Omental fat pad (tissue), 4 donors: ENCODE measurements around the gene TUBG1. TPM values are rescaled to one million over a fixed set of nuclear protein-coding genes. Genes with fewer than 3 reads are reported as not detected.
A peak's percentile ranks its signal among the peaks of the same experiment; 100 is the strongest.
"Not testable (repeated sequence)": the region's sequence is repeated elsewhere in the genome, so short reads cannot be mapped to it uniquely, and the experiment has no call there.

Experiments used
- ATAC-seq: fragments of 150-250 bp; one replicate; pipeline ENCODE4 v1.9.1; 2016; ENCODE audit warnings: mild to moderate bottlenecking, moderate library complexity; ENCODE audit not compliant: low FRiP score
- DNase-seq: peaks from one replicate; pipeline ENCODE4 v3.0.0-alpha.2; 2019; ENCODE audit warnings: low spot score
- total RNA-seq, 4 donors: library from RNA; depleted of rRNA; stranded (reverse); fragments of >200 nt; gene quantifications; one replicate each; pipeline ENCODE4 v1.1.0, GENCODE V29; 2016
- TF ChIP-seq, protein P1 (sequence below), 3 donors: fragments of 450-650 bp; IDR thresholded peaks; one replicate each; pipeline ENCODE4 v1.5.1; 2016 to 2017; ENCODE audit warnings: antibody characterized with exemption in 3 of 3, mild to moderate bottlenecking in 3 of 3, moderate library complexity in 2 of 3

The TUBG1 gene
- total RNA-seq, 4 donors from 2014 or later = 19.8 to 45.8 (median 27.1) TPM

DNA sequence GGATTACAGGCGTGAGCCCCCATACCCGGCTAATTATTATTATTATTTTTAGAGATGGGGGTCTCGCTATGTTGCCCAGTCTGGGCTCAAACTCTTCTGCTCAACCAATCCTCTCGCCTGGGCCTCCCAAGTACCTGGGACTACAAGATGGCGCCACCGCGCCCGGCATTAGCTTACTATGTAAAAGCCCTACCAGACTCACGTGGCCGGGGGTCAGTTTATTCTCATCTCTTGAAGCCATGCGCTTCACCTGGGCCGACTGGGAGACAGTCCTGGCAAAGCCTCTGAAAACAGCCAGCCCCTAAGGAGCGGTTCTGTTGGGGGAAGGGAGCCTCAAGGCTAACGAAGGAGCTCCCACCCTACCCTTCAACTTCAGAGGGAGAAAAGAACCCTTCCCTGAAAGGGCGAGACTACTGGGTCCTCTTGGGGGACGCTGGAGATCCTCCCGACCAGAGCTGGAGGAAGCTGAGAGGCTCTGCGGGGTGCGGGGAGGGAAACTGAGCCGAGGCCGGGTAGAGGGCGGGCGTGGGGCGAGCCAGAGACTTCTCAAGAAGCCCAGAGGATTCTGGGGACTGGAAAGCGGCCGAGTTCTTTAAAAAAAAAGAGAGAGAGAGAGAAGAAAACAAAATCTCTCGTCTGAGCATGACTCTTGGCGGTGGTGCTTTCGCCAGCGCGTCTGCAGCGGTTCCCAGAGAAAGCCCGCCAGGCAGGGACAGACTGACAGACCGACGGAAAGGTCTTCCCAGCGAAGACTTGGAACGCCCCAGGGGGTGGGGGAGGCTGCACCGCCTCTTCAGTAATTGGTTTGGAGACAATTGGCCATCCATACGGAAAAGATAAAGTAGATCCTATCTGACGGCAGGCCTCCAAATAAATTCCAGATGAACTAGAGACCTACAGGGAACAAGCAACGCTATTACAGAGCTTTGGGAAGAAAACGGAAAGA, 44.0 kb downstream of the TUBG1 start:
- TF ChIP-seq, protein P1, sequence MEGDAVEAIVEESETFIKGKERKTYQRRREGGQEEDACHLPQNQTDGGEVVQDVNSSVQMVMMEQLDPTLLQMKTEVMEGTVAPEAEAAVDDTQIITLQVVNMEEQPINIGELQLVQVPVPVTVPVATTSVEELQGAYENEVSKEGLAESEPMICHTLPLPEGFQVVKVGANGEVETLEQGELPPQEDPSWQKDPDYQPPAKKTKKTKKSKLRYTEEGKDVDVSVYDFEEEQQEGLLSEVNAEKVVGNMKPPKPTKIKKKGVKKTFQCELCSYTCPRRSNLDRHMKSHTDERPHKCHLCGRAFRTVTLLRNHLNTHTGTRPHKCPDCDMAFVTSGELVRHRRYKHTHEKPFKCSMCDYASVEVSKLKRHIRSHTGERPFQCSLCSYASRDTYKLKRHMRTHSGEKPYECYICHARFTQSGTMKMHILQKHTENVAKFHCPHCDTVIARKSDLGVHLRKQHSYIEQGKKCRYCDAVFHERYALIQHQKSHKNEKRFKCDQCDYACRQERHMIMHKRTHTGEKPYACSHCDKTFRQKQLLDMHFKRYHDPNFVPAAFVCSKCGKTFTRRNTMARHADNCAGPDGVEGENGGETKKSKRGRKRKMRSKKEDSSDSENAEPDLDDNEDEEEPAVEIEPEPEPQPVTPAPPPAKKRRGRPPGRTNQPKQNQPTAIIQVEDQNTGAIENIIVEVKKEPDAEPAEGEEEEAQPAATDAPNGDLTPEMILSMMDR (IDR thresholded peaks at IDR 0.05) = no peak
- DNase-seq (no peak), ATAC-seq (peak; percentile 79)

DNA sequence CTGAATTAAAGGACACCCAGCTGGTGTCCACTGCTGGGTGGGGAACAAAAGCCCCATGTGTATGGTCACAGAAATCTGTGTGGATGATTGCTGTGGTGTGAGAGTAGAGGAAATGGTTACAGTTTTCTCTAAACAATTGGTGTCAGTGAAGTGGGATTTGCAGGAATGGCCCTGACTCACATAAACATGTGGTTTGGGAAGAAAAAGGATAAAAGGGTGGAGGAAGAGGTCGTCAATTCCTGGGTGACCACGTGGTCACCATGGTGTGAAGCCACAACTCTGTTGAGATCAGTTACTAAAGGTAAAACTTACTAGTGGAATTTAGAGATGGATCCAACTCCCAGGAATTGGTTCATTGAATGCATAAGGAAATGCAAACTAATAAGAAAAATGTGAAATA, 46.0 kb downstream of the TUBG1 start:
- no peak for DNase-seq
- TF ChIP-seq, protein P1 (IDR thresholded peaks at IDR 0.05) = no peak
- ATAC-seq = no peak

DNA sequence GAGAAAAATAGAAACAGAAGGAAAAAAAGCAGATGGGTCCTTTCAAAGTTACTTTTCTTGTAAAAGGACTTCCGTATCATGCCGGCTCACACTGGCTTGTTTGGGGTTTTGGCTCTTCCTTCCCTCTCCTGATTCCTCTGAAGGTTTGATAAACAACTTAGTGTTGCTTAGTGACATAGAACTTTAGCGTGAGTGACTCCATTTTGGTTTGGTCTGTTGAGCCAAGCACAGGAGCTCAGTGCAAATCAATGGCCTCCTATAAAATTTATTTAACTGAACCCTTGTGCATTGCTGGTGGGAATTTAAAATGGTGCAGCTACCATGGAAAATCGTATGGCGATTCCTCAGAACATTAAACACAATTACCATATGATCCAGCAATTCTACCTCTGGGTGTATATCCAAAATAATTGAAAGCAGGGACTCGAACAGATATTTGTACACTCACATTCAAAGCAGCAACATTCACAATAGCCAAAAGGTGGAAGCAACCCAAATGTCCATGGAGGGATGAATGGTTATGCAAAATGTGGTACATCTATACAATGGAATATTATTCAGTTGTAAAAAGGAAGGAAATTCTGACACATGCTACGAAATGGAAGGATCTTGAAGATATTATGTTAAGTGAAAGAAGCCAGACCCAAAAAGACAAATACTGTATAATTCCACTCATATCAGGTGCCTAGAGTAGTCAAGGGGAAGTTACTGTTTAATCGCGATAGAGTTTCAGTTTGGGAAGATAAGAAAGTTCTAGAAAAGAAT, 48.5 kb downstream of the TUBG1 start:
- TF ChIP-seq, protein P1 (IDR thresholded peaks at IDR 0.05) = no peak
- no peak for ATAC-seq
- DNase-seq = no peak

DNA sequence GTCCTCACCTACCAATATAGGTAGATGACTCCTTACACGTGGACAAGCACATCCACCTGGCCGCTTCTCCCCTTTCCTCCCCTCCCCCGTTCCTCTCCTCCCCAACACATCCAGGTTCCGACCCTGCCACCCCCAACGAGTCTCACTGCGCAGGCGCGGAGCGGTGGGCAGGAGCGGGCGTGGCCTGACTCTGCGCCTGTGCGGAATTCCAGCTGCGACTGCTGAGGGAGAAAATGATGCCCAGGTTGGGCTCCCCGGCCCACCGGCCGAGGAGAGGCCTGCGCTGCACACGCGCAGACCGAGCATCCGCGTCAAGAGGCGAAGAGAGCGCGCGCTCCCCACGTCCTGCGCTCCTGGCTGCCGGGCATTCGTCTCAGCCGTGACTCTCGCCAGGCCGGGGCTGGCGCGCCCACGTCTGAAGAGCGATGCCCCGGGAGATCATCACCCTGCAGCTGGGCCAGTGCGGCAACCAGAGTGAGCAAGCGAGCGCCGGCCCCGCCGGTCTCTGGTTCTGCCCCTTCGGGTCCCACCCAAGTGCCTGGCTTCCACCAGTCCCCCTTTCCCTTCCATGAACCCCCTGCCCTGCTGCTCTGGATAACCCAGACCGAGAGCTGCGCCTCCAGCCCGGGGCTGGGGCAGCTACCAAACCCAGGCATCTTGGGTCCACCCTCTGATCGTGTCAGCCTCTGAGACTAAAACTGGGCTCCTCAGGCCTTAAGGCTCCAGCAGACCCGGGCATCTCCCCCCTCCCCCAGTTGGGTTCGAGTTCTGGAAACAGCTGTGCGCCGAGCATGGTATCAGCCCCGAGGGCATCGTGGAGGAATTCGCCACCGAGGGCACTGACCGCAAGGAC, 49.8 kb downstream of the TUBG1 start, which contains the start of gene TUBG2:
TSS of gene TUBG2 (plus strand) at position 206 of the 853 bp plus-strand sequence. CDS start at position 426, 220 bp downstream.
- ATAC-seq = peak; percentile 91
- no peak for DNase-seq
- TF ChIP-seq, protein P1 (IDR thresholded peaks at IDR 0.05) = no peak

DNA sequence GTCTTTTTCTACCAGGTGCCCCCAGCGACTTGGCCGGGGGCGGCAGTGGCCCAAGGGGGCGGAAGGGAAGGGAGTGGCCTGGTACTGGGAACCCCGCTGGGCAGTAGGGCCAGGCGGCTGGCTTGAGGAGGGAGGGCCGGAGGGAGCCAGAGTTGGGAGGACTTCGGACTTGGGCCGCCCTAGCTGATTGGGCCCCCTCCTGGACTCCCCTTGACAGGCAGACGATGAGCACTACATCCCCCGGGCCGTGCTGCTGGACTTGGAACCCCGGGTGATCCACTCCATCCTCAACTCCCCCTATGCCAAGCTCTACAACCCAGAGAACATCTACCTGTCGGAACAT, 50.4 kb downstream of the TUBG1 start:
- ATAC-seq = peak; percentile 60

DNA sequence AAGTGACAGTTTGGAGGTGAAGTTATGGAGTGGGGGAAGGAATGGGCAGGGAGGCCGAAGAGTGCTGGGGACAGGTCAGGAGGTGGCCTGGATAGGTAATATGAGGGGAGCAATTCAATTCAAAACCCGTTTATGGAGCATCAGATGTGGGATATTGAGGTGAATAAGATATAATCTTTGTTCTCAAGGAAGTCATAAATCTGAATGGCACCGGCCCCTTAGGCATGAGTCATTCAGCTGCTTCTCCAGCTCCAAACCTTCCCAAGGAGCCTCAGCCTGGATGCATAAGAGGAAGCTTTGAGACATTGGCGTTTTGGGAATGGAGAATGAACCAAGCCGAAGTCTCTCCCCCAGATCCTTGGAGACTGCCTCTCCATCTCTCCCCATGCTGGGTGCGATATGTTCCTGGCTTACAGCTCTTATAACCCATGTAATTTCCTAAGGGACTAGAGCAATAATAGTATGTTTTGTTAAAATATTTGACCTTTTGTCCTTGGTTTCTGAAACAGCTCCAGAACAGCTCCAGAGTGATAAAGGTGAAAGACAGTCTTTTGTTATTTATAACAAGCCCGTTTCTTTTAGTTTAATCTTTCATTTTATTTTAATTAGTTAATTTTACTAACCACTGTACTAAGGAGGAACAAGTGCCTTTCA, 51.3 kb downstream of the TUBG1 start:
- DNase-seq (no peak), ATAC-seq (no peak)
- TF ChIP-seq, protein P1 (IDR thresholded peaks at IDR 0.05) = no peak

More for the DNA sequence above, 50.4 kb downstream of the TUBG1 start:
- DNase-seq = not testable (repeated sequence)

Other genes starting within 250 kb of the TUBG1 start
- gene STAT3, start 221.2 kb upstream of the TUBG1 start, total RNA-seq = 100 to 1,000 TPM; 214 to 433 (median 280) TPM
- 100 to 1,000 TPM; 479 to 598 (median 526) TPM for gene CAVIN1, start 186.4 kb upstream of the TUBG1 start, total RNA-seq
- 100 to 1,000 TPM in 1 of 4 donors, 10 to 100 TPM in 3; 76.7 to 106 (median 89.2) TPM for gene ATP6V0A1, start 150.8 kb upstream of the TUBG1 start, total RNA-seq
- 10 to 100 TPM; 48.5 to 80.9 (median 57.3) TPM for gene NAGLU, start 73.4 kb upstream of the TUBG1 start, total RNA-seq
- gene HSD17B1, start 56.8 kb upstream of the TUBG1 start, total RNA-seq = 1 to 10 TPM; 1.6 to 8.7 (median 3.4) TPM
- gene COASY, start 47.5 kb upstream of the TUBG1 start, total RNA-seq = 10 to 100 TPM; 21.8 to 33.5 (median 26.2) TPM
- gene MLX, start 42.6 kb upstream of the TUBG1 start, total RNA-seq = 10 to 100 TPM; 41.8 to 53.0 (median 50.3) TPM
- 1 to 10 TPM; 1.7 to 4.7 (median 3.3) TPM for gene PSMC3IP, start 32.0 kb upstream of the TUBG1 start, total RNA-seq
- gene RETREG3, start 309 bp upstream of the TUBG1 start, total RNA-seq = 10 to 100 TPM; 37.0 to 70.3 (median 55.5) TPM
- gene TUBG2, start 49.6 kb downstream of the TUBG1 start, total RNA-seq = 10 to 100 TPM; 16.5 to 27.9 (median 20.0) TPM
- 10 to 100 TPM in 3 of 4 donors, 1 to 10 TPM in 1; 3.8 to 29.6 (median 12.1) TPM for gene PLEKHH3, start 67.3 kb downstream of the TUBG1 start, total RNA-seq
- 1 to 10 TPM in 3 of 4 donors, not detected in 1; 1.3 to 3.0 (median 1.9) TPM for gene CCR10, start 72.2 kb downstream of the TUBG1 start, total RNA-seq
- gene CNTNAP1, start 72.8 kb downstream of the TUBG1 start, total RNA-seq = 1 to 10 TPM; 1.8 to 9.0 (median 4.2) TPM
- gene EZH1, start 135.4 kb downstream of the TUBG1 start, total RNA-seq = 10 to 100 TPM; 42.0 to 91.1 (median 50.9) TPM
- gene RAMP2, start 151.5 kb downstream of the TUBG1 start, total RNA-seq = 10 to 100 TPM; 51.3 to 90.6 (median 68.1) TPM
- 10 to 100 TPM; 44.3 to 53.4 (median 48.4) TPM for gene VPS25, start 163.8 kb downstream of the TUBG1 start, total RNA-seq
- 1 to 10 TPM in 2 of 4 donors, under 1 TPM in 2; 0.50 to 3.9 (median 1.4) TPM for gene WNK4, start 170.9 kb downstream of the TUBG1 start, total RNA-seq
- gene COA3, start 189.0 kb downstream of the TUBG1 start, total RNA-seq = 10 to 100 TPM; 39.9 to 82.7 (median 71.2) TPM
- 1 to 10 TPM in 1 of 4 donors, under 1 TPM in 1, not detected in 2; 0.09 to 2.9 TPM for gene CNTD1, start 189.2 kb downstream of the TUBG1 start, total RNA-seq
- 100 to 1,000 TPM in 1 of 4 donors, 10 to 100 TPM in 3; 75.0 to 118 (median 88.7) TPM for gene BECN1, start 214.6 kb downstream of the TUBG1 start, total RNA-seq
- gene PSME3, start 223.7 kb downstream of the TUBG1 start, total RNA-seq = 100 to 1,000 TPM in 1 of 4 donors, 10 to 100 TPM in 3; 72.1 to 122 (median 77.8) TPM
- 10 to 100 TPM in 1 of 4 donors, 1 to 10 TPM in 3; 3.2 to 12.5 (median 5.4) TPM for gene AOC2, start 234.9 kb downstream of the TUBG1 start, total RNA-seq
- gene AOC3, start 241.5 kb downstream of the TUBG1 start, total RNA-seq = 100 to 1,000 TPM; 106 to 221 (median 175) TPM